SU-DHL-6 (cell line): ENCODE results near the gene DACT1.

Experiments
- EZH2phosphoT487 ChIP-seq: fragments of 200-600 bp; sonication (generic), shearing (Covaris generic); conservative IDR thresholded peaks from 2 replicates; pipeline ENCODE4 v1.6.1; 2018; ENCODE audit warnings: mild to moderate bottlenecking, antibody characterized with exemption, low read length, moderate library complexity, mixed read lengths
- TF ChIP-seq, protein P1 (sequence below): fragments of 200-600 bp; sonication (generic); IDR thresholded peaks from one replicate; pipeline ENCODE4 v1.5.1; 2017; ENCODE audit warnings: antibody characterized with exemption, mild to moderate bottlenecking, low read length, moderate library complexity; ENCODE audit not compliant: insufficient read depth, poor library complexity, severe bottlenecking

GRCh38 chr14:58628406-58628805 is 9.4 kb upstream of the DACT1 start:
- TF ChIP-seq, protein P1, sequence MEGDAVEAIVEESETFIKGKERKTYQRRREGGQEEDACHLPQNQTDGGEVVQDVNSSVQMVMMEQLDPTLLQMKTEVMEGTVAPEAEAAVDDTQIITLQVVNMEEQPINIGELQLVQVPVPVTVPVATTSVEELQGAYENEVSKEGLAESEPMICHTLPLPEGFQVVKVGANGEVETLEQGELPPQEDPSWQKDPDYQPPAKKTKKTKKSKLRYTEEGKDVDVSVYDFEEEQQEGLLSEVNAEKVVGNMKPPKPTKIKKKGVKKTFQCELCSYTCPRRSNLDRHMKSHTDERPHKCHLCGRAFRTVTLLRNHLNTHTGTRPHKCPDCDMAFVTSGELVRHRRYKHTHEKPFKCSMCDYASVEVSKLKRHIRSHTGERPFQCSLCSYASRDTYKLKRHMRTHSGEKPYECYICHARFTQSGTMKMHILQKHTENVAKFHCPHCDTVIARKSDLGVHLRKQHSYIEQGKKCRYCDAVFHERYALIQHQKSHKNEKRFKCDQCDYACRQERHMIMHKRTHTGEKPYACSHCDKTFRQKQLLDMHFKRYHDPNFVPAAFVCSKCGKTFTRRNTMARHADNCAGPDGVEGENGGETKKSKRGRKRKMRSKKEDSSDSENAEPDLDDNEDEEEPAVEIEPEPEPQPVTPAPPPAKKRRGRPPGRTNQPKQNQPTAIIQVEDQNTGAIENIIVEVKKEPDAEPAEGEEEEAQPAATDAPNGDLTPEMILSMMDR, result no peak
- TF ChIP-seq EZH2phosphoT487, result no peak
